Endodermal cell (in vitro differentiated cells): ENCODE measurements around the gene PSMB9. TPM values are rescaled to one million over a fixed set of nuclear protein-coding genes. Genes with fewer than 3 reads are reported as not detected.

ENCODE experiments used
- DNase-seq: peaks from one replicate; pipeline ENCODE4 v3.0.0-alpha.2; 2017
- H3K27ac ChIP-seq: 2 replicates; pipeline ENCODE4 v1.5.1; 2013; ENCODE audit warnings: mild to moderate bottlenecking, low read depth, low read length, moderate library complexity
- H3K27me3 ChIP-seq: 2 replicates; pipeline ENCODE4 v1.6.1; 2013; ENCODE audit warnings: mild to moderate bottlenecking, low read length, moderate library complexity; ENCODE audit not compliant: insufficient read depth, control insufficient read depth, poor library complexity, severe bottlenecking
- H3K36me3 ChIP-seq: 2 replicates; pipeline ENCODE4 v1.7.0; 2013; ENCODE audit warnings: mild to moderate bottlenecking, low read length, moderate library complexity; ENCODE audit not compliant: control insufficient read depth, insufficient read depth
- H3K4me1 ChIP-seq: one replicate; pipeline ENCODE4 v1.7.0; 2013; ENCODE audit warnings: low read length; ENCODE audit not compliant: control insufficient read depth, insufficient read depth
- H3K4me3 ChIP-seq: 2 replicates; pipeline ENCODE4 v1.5.1; 2013; ENCODE audit warnings: mild to moderate bottlenecking, low read length, moderate library complexity
- H3K9ac ChIP-seq: 2 replicates; pipeline ENCODE4 v1.6.1; 2013; ENCODE audit warnings: mild to moderate bottlenecking, low read length, moderate library complexity; ENCODE audit not compliant: poor library complexity, severe bottlenecking; ENCODE audit errors: extremely low read depth
- H3K9me3 ChIP-seq: 2 replicates; pipeline ENCODE4 v1.6.1; 2013; ENCODE audit warnings: mild to moderate bottlenecking, low read length, moderate library complexity; ENCODE audit not compliant: control insufficient read depth
- H3K27ac Mint-ChIP-seq: 2 replicates; pipeline ENCODE4 v1.8.0; 2020; ENCODE audit warnings: mixed read lengths
- H3K27me3 Mint-ChIP-seq: 2 replicates; pipeline ENCODE4 v1.8.0; 2021; ENCODE audit warnings: mild to moderate bottlenecking, mixed read lengths; ENCODE audit not compliant: insufficient read depth
- H3K36me3 Mint-ChIP-seq: 2 replicates; pipeline ENCODE4 v1.8.0; 2020; ENCODE audit warnings: low read depth, mixed read lengths
- H3K4me1 Mint-ChIP-seq: 2 replicates; pipeline ENCODE4 v1.8.0; 2020; ENCODE audit warnings: mixed read lengths
- H3K4me3 Mint-ChIP-seq: 2 replicates; pipeline ENCODE4 v1.8.0; 2020; ENCODE audit warnings: mild to moderate bottlenecking, moderate library complexity, mixed read lengths
- H3K9me3 Mint-ChIP-seq: 2 replicates; pipeline ENCODE4 v1.8.0; 2020; ENCODE audit warnings: mild to moderate bottlenecking, mixed read lengths
- CTCF ChIP-seq: fragments of 200-600 bp; sonication (generic); conservative IDR thresholded peaks from 2 replicates; pipeline ENCODE4 v1.5.0; 2021; ENCODE audit warnings: antibody characterized with exemption, mild to moderate bottlenecking
- WGBS, 2 experiments: methylation state at CpG; one replicate each; pipeline versions ENCODE4 v1.1.5 to v1.1.7; 2013; ENCODE audit warnings: missing lambda C conversion rate in 2 of 2, mixed read lengths in 1 of 2; ENCODE audit not compliant: insufficient coverage in 1 of 2, insufficient read length in 1 of 2; 5-methylcytosine and 5-hydroxymethylcytosine counted together
- total RNA-seq, 2 donors: library from RNA; stranded (reverse); fragmentation: NEBNext Ultra II Directional in 1 of 2; extraction: Animal tissue kit (Norgen Biotek cat#: 25700) in 1 of 2; gene quantifications; 2 replicates in 1 of 2; 3 replicates in 1 of 2; pipeline ENCODE4 v1.2.1, GENCODE V29; 2021

The PSMB9 gene
- total RNA-seq, 2 donors from 2014 or later = not detected

GRCh38 chr6:32836873-32837272 lies 17.1 kb upstream of the PSMB9 start:
- Histone ChIP-seq H3K36me3 (no peaks in the 10 kb centered on the region), H3K27me3 (peaks cover 67% of the 10 kb centered on the region), H3K9ac (no peak overlapping the region), H3K4me3 (no peak overlapping the region), H3K9me3 (no peaks in the 10 kb centered on the region), H3K27ac (no peak overlapping the region), H3K4me1 (no peaks in the 10 kb centered on the region)
- Mint-ChIP-seq H3K27me3 (peaks cover 45% of the 10 kb centered on the region), H3K4me1 (peaks cover 4% of the 10 kb centered on the region), H3K4me3 (no peak overlapping the region), H3K36me3 (no peaks in the 10 kb centered on the region), H3K27ac (no peak overlapping the region), H3K9me3 (no peaks in the 10 kb centered on the region)
- WGBS, 2 experiments = 93% methylated on average over 2 of the region's 2 CpGs; no CpG with 5 or more reads in 1 of the 2 experiments
- DNase-seq = no peak
- no peak for TF ChIP-seq CTCF

- no peak for DNase-seq
- H3K9me3 ChIP-seq = no peaks in the 10 kb centered on the region
- no peak for TF ChIP-seq CTCF
- peak overlapping the region; percentile 84 for H3K4me3 ChIP-seq
- H3K36me3 ChIP-seq = no peaks in the 10 kb centered on the region
- Mint-ChIP-seq H3K9me3 (no peaks in the 10 kb centered on the region), H3K36me3 (no peaks in the 10 kb centered on the region), H3K4me3 (peak overlapping the region; percentile 69), H3K4me1 (peaks cover 4% of the 10 kb centered on the region), H3K27ac (no peak overlapping the region), H3K27me3 (peaks cover 54% of the 10 kb centered on the region)
- H3K27ac ChIP-seq = no peak overlapping the region
- H3K27me3 ChIP-seq = peaks cover 75% of the 10 kb centered on the region
- 58% methylated on average over 12 of the region's 12 CpGs; no CpG with 5 or more reads in 1 of the 2 experiments for WGBS, 2 experiments
- no peak overlapping the region for H3K9ac ChIP-seq
- H3K4me1 ChIP-seq = no peaks in the 10 kb centered on the region
These were observed 16.3 kb upstream of the PSMB9 start for GRCh38 chr6:32837651-32838113.

- peak within 1 kb of the TSS; percentile 30 for H3K9ac ChIP-seq
- no peaks in the 10 kb centered on the region for H3K9me3 ChIP-seq
- Mint-ChIP-seq H3K27ac (no peak within 1 kb of the TSS), H3K9me3 (no peaks in the 10 kb centered on the region), H3K27me3 (peaks cover 60% of the 10 kb centered on the region), H3K4me3 (peak within 1 kb of the TSS; percentile 69), H3K4me1 (peaks cover 4% of the 10 kb centered on the region), H3K36me3 (no peaks in the 10 kb centered on the region)
- WGBS, 2 experiments = 0 to 2% methylated on average over 12 to 53 of the region's 57 CpGs
- DNase-seq = peak; percentile 98
- peaks cover 82% of the 10 kb centered on the region for H3K27me3 ChIP-seq
- H3K27ac ChIP-seq = no peak within 1 kb of the TSS
- H3K4me3 ChIP-seq = peak within 1 kb of the TSS; percentile 84
- peak; percentile 97 for TF ChIP-seq CTCF
- no peaks in the 10 kb centered on the region for H3K4me1 ChIP-seq
- H3K36me3 ChIP-seq = no peaks in the 10 kb centered on the region
These were observed 15.7 kb upstream of the PSMB9 start, which contains the start of gene TAP2 for GRCh38 chr6:32838114-32838958. TSS of gene TAP2 (minus strand) at chr6:32838739. CDS start at chr6:32838233, 506 bp downstream.
